DMS53 treated with DMSO at 0.1 percent for 48 hours (cell line): ENCODE measurements around the gene NADSYN1.

Experiments used
- DNase-seq: peaks from one replicate; lab custom pipeline; 2025; ENCODE audit not compliant: unreplicated experiment; lab: John Stamatoyannopoulos, UW

Gene NADSYN1

DNA sequence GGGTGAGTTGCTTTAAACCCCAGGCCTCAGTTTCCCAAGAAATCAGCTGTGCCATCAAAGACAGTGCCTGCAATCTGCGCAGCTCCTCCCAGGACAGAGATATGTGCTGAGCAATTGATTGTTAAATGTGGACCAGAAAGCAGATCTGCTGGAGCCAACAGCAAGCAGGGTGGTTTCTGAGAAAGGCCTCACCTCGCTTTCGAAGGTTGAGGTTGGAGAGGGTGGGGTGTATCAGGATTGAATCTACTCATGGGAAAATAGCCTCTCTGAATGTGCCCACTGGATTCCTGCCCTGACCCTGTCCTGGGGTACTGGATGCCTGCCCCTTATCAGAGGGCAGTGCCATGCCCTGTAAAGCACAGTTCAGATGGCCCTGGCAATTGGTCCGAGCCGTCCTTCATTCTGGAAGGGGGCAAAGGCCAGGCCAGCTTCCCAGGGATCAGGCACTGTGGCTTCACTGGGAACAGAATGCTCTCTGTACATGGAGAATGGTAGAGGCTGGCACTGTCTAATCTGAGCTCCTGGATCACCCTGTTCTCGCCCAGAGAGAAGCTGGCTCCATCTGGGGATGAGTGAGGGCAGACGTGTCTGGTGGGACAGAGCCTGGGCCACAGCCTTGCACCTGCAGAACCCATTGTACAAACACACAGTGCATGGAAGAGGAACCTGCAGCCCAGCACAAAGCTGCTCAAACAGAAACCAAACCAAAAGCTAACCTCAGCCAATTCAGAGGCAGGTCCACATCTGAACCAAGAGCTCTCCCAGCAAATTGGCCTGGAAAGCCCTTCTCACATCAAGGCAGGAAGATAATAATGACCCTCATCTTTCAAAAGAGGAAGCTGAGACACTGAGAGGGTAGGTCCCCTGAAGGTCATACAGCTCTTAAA is 20.0 kb upstream of the NADSYN1 start:
- no peak for DNase-seq

DNA sequence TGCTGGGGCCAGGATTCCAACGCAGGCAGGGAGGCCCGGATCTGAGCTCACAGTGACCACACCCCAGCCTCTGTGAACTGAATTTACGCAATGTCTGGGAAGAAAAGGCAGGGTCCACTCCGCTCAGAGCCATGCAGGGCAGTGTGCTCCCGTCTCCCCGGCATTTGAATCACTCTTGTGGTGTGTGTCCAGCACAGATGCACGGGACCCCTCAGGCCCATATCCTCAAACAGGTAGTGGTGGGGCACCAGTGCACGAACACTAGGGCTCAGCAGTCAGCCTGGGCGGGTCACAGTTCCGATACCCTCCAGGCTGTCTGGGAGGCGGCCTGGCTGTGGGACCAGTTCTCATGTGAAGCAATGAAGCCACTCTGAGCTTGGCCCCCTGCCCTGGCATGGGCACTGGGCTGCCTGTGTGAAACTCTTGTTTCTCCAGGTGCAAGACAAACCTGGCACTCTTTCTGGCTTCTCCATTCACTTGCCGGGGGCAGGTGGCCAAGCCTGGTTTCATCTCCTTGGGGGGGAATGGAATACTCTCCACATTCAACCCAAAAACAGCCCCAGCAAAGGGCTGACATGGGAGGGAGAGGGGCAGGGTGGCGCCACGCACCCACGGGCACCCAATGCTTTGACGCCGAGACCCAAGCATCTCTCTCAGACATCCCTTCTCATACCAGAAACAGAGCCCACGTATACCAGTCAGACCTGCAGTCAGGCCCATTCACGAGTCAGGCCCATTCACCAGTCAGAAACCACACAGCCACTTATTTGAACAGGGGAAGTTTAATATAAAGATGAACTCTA is 19.2 kb upstream of the NADSYN1 start:
- DNase-seq: no peak

DNA sequence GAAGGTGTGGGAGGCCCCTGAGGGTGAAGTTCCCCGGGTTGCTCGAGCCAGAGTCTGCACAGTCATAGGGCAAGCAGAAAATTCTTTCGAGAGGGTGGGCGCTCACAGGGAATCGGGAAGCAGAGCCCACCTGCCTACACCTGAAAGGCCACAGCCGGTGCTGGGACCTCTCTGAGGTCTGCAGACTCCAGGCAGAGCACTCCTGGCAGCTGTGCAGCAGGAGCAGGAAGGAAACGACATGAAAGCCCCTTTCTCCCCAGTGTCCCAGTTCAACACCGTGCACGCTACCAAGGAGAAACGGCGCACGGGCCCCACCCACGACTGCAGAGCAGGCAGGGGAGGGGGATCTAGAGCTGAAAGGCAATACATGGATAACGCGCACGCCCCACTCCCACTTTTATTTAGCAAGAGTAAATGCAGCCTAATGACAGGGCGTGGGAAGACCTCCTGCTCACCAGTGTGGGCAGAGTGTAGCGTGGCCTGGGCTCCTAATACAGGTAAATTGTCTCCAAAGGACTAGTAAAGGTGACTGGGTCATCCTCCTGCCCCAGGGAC is 18.4 kb upstream of the NADSYN1 start:
- DNase-seq: no peak

DNA sequence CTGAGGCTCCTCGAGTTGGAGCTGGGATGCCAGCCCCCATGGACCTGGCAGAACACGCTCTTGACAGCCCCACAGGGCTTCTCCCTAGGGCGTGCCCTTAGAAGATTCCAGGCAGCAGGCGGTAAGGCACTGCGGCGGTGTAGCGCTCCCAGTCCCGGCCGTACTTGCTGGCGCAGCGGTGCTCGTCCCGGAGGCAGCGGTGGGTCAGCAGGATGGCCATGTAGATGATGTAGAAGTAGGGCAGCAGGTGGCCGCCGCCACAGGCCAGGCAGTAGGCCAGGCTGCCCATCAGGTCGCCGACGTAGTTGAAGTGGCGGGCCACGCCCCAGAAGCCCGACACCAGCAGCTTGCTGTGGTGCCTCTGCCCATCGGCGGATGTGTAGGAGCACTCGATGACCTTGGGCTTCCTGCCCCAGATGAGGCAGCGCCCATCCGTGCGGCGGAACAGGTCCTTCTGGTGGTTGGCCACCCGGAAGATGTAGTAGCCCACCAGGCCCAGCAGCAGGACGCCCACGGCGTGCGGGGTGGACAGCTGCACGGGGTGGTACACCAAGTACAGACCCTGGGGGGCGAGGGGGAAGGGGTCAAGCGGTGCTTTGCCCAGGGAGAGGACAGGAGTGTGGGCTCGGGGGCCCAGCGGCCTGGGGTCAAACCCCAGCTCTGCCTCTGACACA is 17.6 kb upstream of the NADSYN1 start:
- DNase-seq: no peak

DNA sequence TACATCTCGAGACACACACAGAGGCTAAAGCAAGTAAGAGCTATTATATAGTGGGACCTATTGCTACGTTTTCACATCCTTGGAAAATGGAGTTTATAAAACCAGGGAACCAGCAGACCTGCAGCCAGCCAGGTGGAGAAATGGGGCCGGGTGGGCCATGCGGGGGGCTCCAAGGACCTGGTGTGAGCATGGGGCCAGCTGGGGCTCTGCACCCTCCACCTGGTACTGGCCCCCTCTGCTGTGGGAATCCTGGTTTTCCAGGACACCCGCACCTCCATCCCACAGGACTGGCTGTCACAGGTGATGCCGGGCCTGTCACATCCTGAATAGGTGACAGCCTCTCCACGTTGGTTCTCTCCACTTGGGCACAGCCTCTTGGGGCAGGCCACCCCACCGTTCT is 16.1 kb upstream of the NADSYN1 start:
- DNase-seq: no peak

- no peak for DNase-seq
These were observed 15.6 kb upstream of the NADSYN1 start for GRCh38 chr11:71437399-71437798.

- no peak for DNase-seq
These were observed 15.1 kb upstream of the NADSYN1 start for GRCh38 chr11:71437879-71438278.

GRCh38 chr11:71438650-71439049 is 14.4 kb upstream of the NADSYN1 start:
- DNase-seq: no peak

GRCh38 chr11:71440021-71440755 is 12.8 kb upstream of the NADSYN1 start:
- no peak for DNase-seq

DNA sequence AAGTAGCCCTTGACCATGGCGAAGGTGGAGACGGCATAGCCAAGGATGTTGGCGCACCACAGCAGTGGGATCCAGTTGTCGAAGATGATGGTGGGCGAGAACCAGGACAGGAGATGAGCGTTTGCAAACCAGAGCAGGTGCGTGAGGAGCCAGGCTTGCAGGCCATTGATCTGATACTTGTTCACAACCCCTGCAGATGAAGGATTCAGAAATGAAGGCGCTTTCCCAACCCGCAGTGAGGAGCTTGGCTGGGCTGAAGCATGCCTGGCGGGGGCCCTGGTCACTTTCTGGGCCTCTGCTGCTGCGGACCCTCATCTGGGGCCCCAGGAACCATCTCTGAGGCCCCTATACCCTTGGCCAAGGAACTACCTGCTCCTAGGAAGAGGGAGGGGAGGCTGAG is 11.8 kb upstream of the NADSYN1 start:
- DNase-seq: no peak

DNA sequence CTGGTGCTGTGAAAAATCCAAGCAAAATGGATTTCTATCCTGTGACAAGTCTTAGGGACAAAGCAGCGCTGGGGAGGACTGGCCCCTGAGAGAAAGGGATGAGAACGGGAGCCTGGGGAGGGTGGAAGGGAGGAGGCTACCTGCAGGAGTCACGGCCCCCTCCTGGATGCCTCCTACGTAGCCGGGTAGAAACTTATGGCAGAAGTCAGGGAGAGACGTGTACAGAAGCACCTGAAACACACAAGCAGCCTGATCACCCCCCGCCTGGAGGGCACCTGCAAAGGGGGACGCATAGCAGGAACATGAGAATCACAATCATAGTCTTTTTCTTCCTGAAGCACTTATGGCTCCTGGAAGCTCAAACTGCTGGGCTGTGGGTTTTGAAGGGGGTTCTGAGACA is 10.9 kb upstream of the NADSYN1 start:
- no peak for DNase-seq

GRCh38 chr11:71442880-71443279 is 10.1 kb upstream of the NADSYN1 start:
- no peak for DNase-seq

GRCh38 chr11:71443736-71444445 is 9.1 kb upstream of the NADSYN1 start:
- DNase-seq: no peak

DNA sequence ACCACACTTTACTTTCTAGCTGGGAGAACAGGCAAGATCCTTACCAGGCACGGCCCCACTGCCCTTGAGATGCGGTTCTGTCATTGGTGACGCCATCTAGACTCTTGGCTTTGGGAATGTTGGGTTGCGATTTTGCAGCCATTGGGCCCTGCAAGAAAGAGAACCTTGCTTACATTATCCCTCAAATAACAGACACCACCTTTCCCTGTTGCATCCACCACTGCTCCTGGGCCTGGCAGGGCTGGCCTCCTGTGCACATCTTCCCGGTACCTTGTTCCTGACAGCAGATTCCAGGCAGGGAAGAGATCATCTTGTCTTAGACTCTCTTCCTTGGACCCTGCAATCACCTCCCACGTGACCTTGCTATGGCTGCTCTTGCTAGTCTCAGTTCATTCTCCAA is 8.2 kb upstream of the NADSYN1 start:
- DNase-seq: no peak

DNA sequence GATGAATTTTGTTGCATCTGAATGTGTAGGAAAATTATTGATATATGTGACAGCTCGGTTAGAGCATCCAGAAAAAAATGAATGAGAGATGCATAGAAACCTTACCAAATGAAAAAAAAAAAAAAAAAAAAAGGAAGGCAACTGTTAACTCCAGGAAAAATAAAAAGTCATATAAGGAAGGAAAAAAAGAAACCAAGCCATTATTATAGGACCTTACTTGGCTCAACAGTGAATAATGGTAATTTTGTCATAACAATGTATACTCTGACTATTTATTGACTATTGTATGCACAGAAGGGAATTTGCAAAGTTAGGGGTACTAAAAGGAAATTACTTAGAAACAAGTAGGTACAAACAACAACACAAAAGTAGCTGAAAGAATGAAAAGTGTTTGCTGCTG is 6.9 kb upstream of the NADSYN1 start:
- DNase-seq: no peak

GRCh38 chr11:71446942-71447688 is 5.9 kb upstream of the NADSYN1 start:
- no peak for DNase-seq

DNA sequence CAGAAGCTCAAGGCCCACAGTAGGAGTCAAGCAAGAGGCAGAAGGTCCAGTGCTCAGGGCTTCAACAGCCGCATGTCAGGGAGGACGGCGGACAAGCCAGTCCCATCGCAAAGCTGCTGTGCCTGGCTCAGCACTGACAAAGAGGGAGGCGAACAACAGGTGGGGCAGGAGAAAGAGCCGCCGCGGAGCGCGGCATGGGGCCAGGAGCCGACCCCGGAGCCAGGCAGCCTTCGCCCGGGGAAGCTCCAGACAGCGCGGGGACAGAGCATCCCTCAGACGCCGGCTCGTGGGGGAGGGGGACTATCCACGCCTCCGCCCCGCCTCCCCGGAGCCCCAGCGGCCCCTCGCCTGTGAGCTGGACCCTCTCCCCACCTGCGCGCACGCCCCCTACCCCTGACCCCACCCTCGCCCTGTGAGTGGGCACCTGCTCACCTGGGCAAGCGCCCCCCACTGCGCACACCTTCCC is 5.2 kb upstream of the NADSYN1 start:
- peak; percentile 57 for DNase-seq

- peak; percentile 99 for DNase-seq
These were observed 4.5 kb upstream of the NADSYN1 start, which contains the start of gene DHCR7 for GRCh38 chr11:71448257-71449171. Gene DHCR7 (minus strand): TSS chr11:71448393. CDS start chr11:71444952, 3,441 bp downstream.
